Common myeloid progenitor, CD34-positive (primary cell): Measurements from ENCODE around the gene THBS2.

Experiments used
- CTCF ChIA-PET: fragments of 350-600 bp; sonication (Branson Sonifier 250); formaldehyde crosslinking; loops from one replicate; lab custom pipeline; 2021; ENCODE audit warnings: antibody characterized with exemption; lab: Charles Lee
- POLR2A ChIA-PET: fragments of 350-600 bp; sonication (Branson Sonifier 250); formaldehyde crosslinking; loops from one replicate; lab custom pipeline; 2021; ENCODE audit warnings: antibody characterized with exemption; lab: Charles Lee
- DNase-seq, 3 donors: peaks; one replicate each; pipeline versions ENCODE4 v3.0.0 to v3.0.0-alpha.2; 2013
- H3K27ac ChIP-seq, 2 experiments: 1 replicate in 1 of 2; 2 replicates in 1 of 2; pipeline ENCODE4 v1.7.0; 2013; ENCODE audit warnings: inconsistent platforms in 2 of 2, low read length in 2 of 2, mild to moderate bottlenecking in 2 of 2, low read depth in 1 of 2, moderate library complexity in 1 of 2; ENCODE audit not compliant: severe bottlenecking in 2 of 2, insufficient read depth in 1 of 2, poor library complexity in 1 of 2
- H3K27me3 ChIP-seq, 5 experiments: replicated peaks in 2 of 5; 1 replicate in 3 of 5; 2 replicates in 2 of 5; pipeline versions ENCODE4 v1.6.1 to v1.7.0; 2013; ENCODE audit warnings: low read length in 4 of 5, mild to moderate bottlenecking in 2 of 5, moderate library complexity in 2 of 5, inconsistent platforms in 1 of 5; ENCODE audit not compliant: insufficient read depth in 5 of 5, control insufficient read depth in 4 of 5
- H3K36me3 ChIP-seq, 4 experiments: 1 replicate in 2 of 4; 2 replicates in 2 of 4; pipeline versions ENCODE4 v1.6.1 to v1.7.0; 2013; ENCODE audit warnings: low read length in 3 of 4, control low read depth in 1 of 4, mild to moderate bottlenecking in 1 of 4; ENCODE audit not compliant: control insufficient read depth in 4 of 4, insufficient read depth in 4 of 4
- H3K4me1 ChIP-seq, 4 experiments: 1 replicate in 3 of 4; 2 replicates in 1 of 4; pipeline versions ENCODE4 v1.6.1 to v1.7.1; 2013; ENCODE audit warnings: low read length in 3 of 4, mild to moderate bottlenecking in 3 of 4, control low read depth in 1 of 4, inconsistent platforms in 1 of 4, moderate library complexity in 1 of 4; ENCODE audit not compliant: control insufficient read depth in 4 of 4, insufficient read depth in 4 of 4; ENCODE audit errors: control extremely low read depth in 1 of 4
- H3K4me3 ChIP-seq, 7 experiments: 1 replicate in 4 of 7; 2 replicates in 3 of 7; pipeline versions ENCODE4 v1.5.1 to v1.7.0; 2013; ENCODE audit warnings: mild to moderate bottlenecking in 7 of 7, low read length in 6 of 7, moderate library complexity in 6 of 7, inconsistent platforms in 2 of 7, low read depth in 2 of 7, control low read depth in 1 of 7; ENCODE audit not compliant: insufficient read depth in 4 of 7, control insufficient read depth in 1 of 7; ENCODE audit errors: extremely low read depth in 1 of 7
- H3K9me3 ChIP-seq, 5 experiments: 1 replicate in 4 of 5; 2 replicates in 1 of 5; pipeline versions ENCODE4 v1.6.1 to v1.7.1; 2013; ENCODE audit warnings: low read length in 4 of 5, mild to moderate bottlenecking in 2 of 5, inconsistent platforms in 1 of 5, low read depth in 1 of 5, moderate library complexity in 1 of 5; ENCODE audit not compliant: control insufficient read depth in 4 of 5, insufficient read depth in 2 of 5; ENCODE audit errors: control extremely low read depth in 1 of 5
- WGBS: methylation state at CpG from one replicate; pipeline ENCODE4 v1.1.5; 2013; ENCODE audit not compliant: insufficient coverage; 5-methylcytosine and 5-hydroxymethylcytosine counted together

THBS2 gene

GRCh38 chr6:169207482-169207881, 46.2 kb downstream of the THBS2 start:
- CTCF ChIA-PET: no interaction called here
- Histone ChIP-seq H3K9me3 (peaks cover 6 to 41% (median 13%) of the 10 kb centered on the region in 5 experiments), H3K27me3 (no peaks in the 10 kb centered on the region), H3K27ac (no peak overlapping the region), H3K4me3 (peak overlapping the region in 1 of 7 experiments; percentile 22), H3K36me3 (no peaks in the 10 kb centered on the region), H3K4me1 (peaks cover 0 to under 1% (median 0%) of the 10 kb centered on the region in 4 experiments)
- DNase-seq: peak in 2 of 3 donors; percentile 2 to 10
- POLR2A ChIA-PET: no interaction called here

GRCh38 chr6:169205176-169206160, 48.2 kb downstream of the THBS2 start:
- no peak overlapping the region for H3K4me3 ChIP-seq
- 94% methylated on average over 3 of the region's 6 CpGs for WGBS
- ChIA-PET CTCF (no interaction called here), POLR2A (no interaction called here)
- no peak overlapping the region for H3K27ac ChIP-seq
- no peak for DNase-seq
- peaks cover 6 to 35% (median 18%) of the 10 kb centered on the region in 5 experiments for H3K9me3 ChIP-seq
- no peaks in the 10 kb centered on the region for H3K4me1 ChIP-seq
- H3K27me3 ChIP-seq: no peaks in the 10 kb centered on the region
- H3K36me3 ChIP-seq: no peaks in the 10 kb centered on the region

- no peaks in the 10 kb centered on the region for H3K27me3 ChIP-seq
- no peaks in the 10 kb centered on the region for H3K4me1 ChIP-seq
- no peak overlapping the region for H3K27ac ChIP-seq
- WGBS: no CpG with 5 or more reads among the region's 2 CpGs
- POLR2A ChIA-PET: no interaction called here
- no peaks in the 10 kb centered on the region for H3K36me3 ChIP-seq
- H3K4me3 ChIP-seq: no peak overlapping the region
- DNase-seq: no peak
- CTCF ChIA-PET: no interaction called here
- peaks cover 6 to 33% (median 18%) of the 10 kb centered on the region in 5 experiments for H3K9me3 ChIP-seq
Measured at GRCh38 chr6:169204167-169204566, 49.5 kb downstream of the THBS2 start.

- DNase-seq: no peak
- WGBS: 97% methylated on average over 12 of the region's 12 CpGs
- no peaks in the 10 kb centered on the region for H3K36me3 ChIP-seq
- ChIA-PET POLR2A (no interaction called here), CTCF (no interaction called here)
- H3K9me3 ChIP-seq: peaks cover 0 to 17% (median 12%) of the 10 kb centered on the region in 5 experiments
- H3K4me1 ChIP-seq: no peaks in the 10 kb centered on the region
- H3K27ac ChIP-seq: no peak overlapping the region
- no peak overlapping the region for H3K4me3 ChIP-seq
- H3K27me3 ChIP-seq: no peaks in the 10 kb centered on the region
Measured at GRCh38 chr6:169201985-169202384, 51.7 kb downstream of the THBS2 start.

- DNase-seq: no peak
- Histone ChIP-seq H3K27ac (no peak overlapping the region), H3K36me3 (no peaks in the 10 kb centered on the region), H3K27me3 (no peaks in the 10 kb centered on the region), H3K9me3 (peaks cover 0 to 13% (median 5%) of the 10 kb centered on the region in 5 experiments), H3K4me3 (no peak overlapping the region), H3K4me1 (no peaks in the 10 kb centered on the region)
- WGBS: 90% methylated on average over 8 of the region's 11 CpGs
- POLR2A ChIA-PET: no interaction called here
- CTCF ChIA-PET: interaction anchor here (1.1 kb wide), 1 partner anchor 10 kb away, joined by 3 read pairs; no protein-coding TSS in a partner anchor
Measured at GRCh38 chr6:169200893-169201514, 52.6 kb downstream of the THBS2 start.

GRCh38 chr6:169199625-169200335, 53.9 kb downstream of the THBS2 start:
- H3K4me3 ChIP-seq: no peak overlapping the region
- no peaks in the 10 kb centered on the region for H3K27me3 ChIP-seq
- CTCF ChIA-PET: interaction anchor here (1.1 kb wide), 1 partner anchor 9 kb away, joined by 3 read pairs; no protein-coding TSS in a partner anchor
- 98% methylated on average over 7 of the region's 9 CpGs for WGBS
- POLR2A ChIA-PET: no interaction called here
- H3K27ac ChIP-seq: no peak overlapping the region
- H3K9me3 ChIP-seq: peaks cover 0 to 8% (median 0%) of the 10 kb centered on the region in 5 experiments
- H3K36me3 ChIP-seq: no peaks in the 10 kb centered on the region
- no peak for DNase-seq
- H3K4me1 ChIP-seq: no peaks in the 10 kb centered on the region
